HG02798 (cell line): ENCODE data around the gene DHX16.

Source experiments
- ATAC-seq: cut with Tn5 transposase; IDR thresholded peaks from one replicate; pipeline ENCODE4 v1.9.1; 2021; ENCODE audit warnings: mild to moderate bottlenecking; ENCODE audit not compliant: unreplicated experiment, poor library complexity

DHX16 gene

DNA sequence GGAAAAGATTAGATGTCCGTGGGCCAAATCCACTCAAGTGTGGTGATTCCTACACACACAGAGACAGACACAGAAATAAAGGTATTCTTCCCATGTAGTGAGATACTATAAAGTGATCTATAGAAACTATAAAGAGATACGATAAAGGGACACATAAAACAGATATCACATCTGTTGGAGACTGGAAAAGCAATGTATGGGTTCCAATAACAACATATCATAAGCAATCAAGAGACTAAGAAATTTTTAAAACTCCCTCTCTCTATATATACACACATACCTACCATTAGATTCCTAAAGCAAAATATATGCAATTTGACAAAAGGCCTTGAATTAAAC lies 61.0 kb downstream of the DHX16 start:
- ATAC-seq = no peak

DNA sequence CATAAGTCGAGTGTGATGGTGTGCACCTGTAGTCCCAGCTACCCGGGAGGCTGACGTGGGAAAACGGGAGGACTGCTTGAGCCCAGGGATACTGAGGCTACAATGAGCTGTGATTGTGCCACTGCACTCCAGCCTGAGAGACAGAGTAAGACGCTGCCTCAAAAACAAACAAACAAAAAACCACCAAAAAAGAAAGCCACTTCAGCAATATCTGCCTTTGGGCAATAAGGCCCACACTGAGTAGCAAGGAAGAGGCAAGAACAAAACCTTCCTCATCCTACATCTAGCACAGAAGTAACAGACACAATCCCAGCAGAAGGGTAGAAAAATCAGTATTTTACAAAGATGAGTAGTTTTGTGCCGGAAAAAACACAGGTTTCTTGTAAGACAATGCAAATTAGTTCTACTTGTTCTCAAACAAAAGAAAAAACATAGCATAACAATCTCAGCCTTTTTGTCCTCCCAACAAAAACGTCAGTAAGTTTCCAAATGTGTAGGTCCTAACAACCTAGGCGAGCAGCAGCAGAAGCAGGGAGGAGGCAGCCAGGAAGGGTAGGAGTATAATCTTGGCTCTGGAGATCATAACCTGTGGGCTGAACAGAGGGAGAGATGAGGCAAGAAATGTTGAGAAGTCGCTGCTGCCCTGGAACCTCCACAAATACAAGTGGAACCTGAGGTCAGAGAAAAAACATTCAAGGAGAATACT lies 61.5 kb downstream of the DHX16 start:
- ATAC-seq = no peak

DNA sequence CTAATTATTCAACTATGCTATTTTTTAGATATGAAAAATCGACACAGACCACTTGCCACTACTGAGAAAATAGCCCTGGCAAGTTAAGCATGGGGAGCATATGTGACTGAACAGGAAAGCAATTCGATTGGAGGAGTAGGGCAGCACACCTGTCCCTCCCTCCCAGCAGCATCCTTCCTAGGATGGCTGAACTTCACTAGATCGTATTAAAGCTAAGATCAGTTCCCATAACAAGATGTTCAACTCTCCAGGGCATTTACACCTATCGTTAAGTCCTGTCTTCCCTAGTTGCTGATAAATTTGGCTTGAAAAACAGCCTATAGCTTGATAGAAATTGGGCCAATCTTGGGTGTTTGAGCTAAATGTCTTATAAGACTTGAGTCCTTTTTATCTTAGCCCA lies 62.7 kb downstream of the DHX16 start:
- ATAC-seq = no peak

DNA sequence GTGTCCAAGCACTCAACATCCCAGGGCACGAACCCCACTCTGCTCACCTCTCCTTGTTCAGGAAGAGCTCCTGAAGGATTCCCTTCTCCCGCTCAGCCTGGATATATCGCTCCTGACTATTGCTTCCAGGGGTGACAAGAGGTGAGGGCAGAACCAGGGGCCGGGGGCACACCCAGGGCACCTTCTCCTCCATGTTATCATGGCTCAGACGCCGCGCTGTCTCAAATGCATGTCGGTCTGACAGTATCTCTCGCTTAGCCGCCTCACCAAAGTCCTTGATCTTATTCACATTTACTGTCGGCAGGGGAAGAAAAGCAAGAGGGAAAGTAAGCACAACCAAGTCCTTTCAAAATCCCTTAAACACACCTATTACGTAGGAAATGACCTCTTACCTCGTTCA lies 68.8 kb downstream of the DHX16 start:
- ATAC-seq = no peak
